GM23338 (cell line): Measurements from ENCODE around the gene HRK.

ENCODE experiments used
- CTCF ChIP-seq, 2 experiments: fragments of 200-600 bp in 1 of 2; sonication (generic) in 1 of 2; conservative IDR thresholded peaks; 2 replicates each; pipeline versions ENCODE4 v1.5.1 to v1.6.1; 2016 to 2017; ENCODE audit warnings: antibody characterized with exemption in 2 of 2, low read depth in 2 of 2, mild to moderate bottlenecking in 2 of 2, moderate library complexity in 1 of 2
- POLR2AphosphoS5 ChIP-seq: IDR thresholded peaks from 2 replicates; pipeline ENCODE4 v1.6.1; 2016; ENCODE audit warnings: antibody characterized with exemption, low read depth

GRCh38 chr12:116885491-116885890 lies 4.2 kb upstream of the HRK start:
- no peak for TF ChIP-seq CTCF (conservative IDR thresholded peaks at IDR 0.05; ENCODE audit: low read depth in 2 of 2)
- TF ChIP-seq POLR2AphosphoS5: no peak
